Measurements from ENCODE around the gene DIP2B.

DIP2B gene

GRCh38 chr12:50686406-50686805, 181.6 kb downstream of the DIP2B start:
- DNase-seq: no peak

DNA sequence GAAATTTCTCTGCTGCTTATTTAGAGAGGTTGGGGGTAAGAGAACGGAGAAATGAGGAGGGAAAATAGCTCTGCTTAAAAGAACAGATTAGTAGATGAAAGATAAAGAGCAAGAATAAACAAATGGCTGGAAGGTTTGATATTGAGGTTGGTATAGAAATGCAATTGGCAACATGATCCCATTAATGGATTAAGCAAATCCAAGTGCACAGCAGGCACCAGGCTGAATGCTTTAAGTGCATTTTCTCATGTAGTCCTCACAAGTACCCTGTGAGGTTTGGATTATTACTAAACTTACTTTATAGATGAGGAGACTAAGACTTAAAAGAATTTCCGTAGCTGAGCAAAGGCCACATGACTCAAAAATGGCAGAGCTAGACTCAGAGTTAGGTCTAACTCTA, 182.2 kb downstream of the DIP2B start:
- no peak for DNase-seq

GRCh38 chr12:50689437-50689836, 184.7 kb downstream of the DIP2B start:
- no peak for DNase-seq

- no peak for DNase-seq
Observed at GRCh38 chr12:50690925-50691324, 186.1 kb downstream of the DIP2B start.

DNA sequence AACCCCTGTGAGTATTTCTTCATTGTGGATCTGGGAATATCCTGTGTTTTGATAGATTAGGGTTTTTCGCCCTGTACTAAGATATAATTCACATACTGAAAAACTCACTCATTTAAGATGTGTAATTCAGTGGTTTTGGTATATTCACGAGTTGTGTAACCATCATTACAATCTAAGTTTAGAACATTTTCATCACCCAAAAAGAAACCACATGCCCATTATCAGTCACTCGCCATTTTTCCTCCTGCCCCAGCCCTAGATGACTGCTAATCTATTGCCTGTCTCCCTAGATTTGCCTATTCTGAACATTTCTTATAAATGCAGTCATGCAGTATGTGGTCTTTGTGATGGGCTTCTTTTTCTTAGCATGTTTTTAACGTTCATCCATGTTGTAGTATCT, 191.2 kb downstream of the DIP2B start:
- DNase-seq: no peak

DNA sequence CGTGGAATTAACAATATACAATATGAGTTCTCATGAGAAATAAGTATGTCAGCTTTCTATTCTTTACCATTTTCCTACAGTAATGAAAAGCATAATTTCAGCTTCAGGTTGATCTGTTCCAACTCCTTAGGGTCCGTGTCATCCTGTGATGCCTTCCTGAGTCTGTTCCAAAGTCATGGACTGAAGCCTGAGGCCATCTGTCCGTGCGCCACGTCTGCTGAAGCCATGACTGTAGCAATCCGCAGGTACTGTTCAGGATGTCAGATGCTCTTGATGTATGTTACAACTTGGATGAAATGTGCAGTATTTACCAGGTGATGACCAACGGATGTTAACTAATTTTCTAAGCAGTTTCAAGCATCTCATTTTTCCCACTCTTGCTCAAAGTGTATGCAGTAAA, 192.1 kb downstream of the DIP2B start:
- no peak for DNase-seq

- no peak for DNase-seq
Observed at GRCh38 chr12:50699154-50699553, 194.4 kb downstream of the DIP2B start.

GRCh38 chr12:50699940-50700339, 195.2 kb downstream of the DIP2B start:
- DNase-seq: no peak

DNA sequence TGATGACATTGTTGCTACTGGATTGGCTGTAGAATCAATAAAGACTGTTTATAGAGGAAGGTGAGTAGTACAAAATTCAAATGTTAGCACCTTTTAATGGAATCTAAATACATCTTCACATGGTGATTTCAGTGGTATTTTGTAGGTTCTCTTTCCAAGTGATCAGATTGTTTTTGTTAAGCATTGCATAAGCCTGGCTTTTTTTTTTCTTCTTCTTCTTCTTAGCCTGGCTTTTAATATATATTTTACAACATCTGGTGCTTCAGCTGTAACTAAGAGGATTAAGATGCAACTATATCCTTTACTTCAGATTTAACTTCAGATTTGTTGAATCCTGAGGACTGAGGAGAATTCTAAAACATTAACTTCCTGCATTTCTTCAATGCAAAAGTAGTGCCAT, 201.8 kb downstream of the DIP2B start:
- no peak for DNase-seq

DNA sequence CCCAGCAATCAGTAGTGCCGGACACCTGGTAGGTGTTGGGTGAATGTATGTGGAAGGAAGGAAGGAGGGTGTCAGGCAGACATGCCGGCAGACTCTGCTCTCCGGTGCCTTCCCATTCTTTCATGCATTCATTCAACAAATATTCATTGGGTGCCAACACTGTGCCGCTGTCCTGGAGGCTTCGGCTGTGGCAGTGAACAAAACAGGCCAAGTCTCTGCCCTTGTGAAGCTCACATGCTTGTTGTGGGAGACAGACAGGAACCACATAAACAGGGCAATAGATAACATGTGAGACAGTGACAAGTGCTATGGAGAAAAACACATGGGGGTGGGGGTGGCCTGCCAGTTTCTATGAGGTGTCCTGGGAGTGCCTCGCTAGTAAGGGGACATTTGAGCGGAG, 202.6 kb downstream of the DIP2B start:
- no peak for DNase-seq

DNA sequence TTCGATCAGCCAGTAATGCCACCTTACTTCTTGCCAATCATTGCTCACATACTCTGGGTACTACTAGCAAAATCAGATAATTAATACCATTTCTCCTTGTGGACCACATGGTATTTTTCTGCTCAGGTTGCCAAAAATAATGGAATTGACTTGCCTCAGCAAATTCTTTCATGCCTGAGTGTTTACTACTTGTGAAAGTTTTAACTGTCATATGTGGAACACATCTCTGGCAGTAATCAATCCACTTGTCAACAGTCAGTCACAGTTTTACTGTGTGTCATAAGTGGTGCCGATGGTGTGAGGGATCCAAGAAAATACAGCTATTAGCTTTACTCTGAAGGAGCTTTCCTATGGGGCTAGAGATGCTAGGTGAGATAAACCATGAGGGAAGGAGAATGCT, 203.8 kb downstream of the DIP2B start:
- DNase-seq: no peak

- DNase-seq: no peak
Observed at GRCh38 chr12:50711121-50711520, 206.3 kb downstream of the DIP2B start.

- DNase-seq: no peak
Observed at GRCh38 chr12:50715174-50715573, 210.4 kb downstream of the DIP2B start.

DNA sequence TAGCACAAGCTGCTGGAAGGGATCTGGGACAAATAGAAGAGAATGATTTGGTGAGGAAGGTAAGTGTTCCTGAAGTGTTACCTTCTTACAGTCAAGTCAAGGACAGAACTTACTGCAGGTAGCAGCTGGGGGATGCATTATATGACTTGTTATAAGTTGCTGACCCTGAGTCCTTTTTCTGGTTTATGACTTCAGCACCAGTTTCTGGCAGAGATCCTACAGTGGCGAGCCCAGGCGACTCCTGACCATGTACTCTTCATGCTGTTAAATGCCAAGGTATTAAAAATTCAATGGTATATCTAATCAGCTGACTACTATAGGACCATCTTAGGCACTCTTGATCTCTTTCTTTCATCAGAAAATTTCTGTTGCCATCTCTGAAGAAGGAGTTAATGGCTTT, 214.0 kb downstream of the DIP2B start:
- no peak for DNase-seq

- DNase-seq: no peak
Observed at GRCh38 chr12:50720085-50720484, 215.3 kb downstream of the DIP2B start.

DNA sequence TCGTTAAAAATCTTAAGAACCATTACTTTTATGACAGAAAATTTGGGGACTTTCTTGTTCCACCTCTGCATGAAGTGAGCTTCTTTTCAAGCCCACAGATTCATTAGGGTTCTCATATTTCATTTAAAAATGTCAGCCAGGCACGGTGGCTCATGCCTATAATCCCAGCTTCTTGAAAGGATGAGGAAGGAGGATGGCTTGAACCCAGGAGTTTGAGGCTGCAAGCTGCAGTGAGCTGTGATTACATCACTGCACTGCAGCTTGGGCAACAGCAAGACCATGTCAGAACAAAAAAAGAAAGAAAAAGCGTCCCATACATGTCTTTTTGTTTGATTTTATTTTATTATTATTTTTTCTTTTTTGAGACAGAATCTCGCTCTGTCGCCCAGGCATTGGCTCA, 215.7 kb downstream of the DIP2B start:
- no peak for DNase-seq

- no peak for DNase-seq
Observed at GRCh38 chr12:50723865-50724264, 219.1 kb downstream of the DIP2B start.

DNA sequence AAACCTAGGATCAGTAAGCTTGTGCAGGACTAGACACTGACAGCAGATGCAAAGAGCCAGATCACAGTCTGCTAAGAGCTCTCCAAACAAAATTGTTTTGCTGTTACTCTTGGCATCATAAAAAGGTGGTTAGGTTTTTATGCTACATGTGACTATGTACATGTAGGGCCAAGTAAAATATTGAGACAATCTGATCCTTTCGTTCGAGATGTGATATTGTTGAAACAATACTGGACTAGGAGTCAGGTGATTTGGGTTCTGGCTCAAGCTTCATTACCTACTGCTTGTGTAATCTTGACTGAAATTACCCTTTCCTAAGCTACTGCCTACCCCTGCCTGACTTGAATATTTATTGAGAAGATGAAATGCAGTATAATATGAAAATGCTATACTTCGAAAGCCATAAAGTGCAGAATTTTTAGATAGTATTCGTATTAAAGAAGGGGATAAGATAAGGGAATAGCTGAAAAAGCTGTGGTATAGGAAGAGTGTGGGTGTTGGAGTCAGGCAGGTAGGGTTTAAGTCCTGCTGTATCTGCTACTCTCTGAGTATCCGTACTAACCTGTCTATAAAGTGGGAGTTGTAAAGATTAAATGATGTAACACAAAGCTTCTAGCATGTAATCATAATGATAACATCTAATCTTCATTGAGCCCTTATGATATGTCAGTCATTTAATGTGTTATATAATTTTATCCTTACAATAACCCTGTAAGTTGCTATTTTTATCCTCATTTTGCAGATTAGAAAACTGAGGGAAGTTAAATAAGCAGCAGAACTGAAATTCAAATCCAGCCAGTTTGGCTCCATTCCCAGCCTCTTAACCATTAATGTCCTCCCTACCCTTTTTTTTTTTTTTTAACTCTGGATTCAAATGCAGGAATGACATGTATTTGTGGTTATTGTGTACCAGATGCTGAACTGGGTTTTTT, 220.5 kb downstream of the DIP2B start:
- no peak for DNase-seq

GRCh38 chr12:50727466-50727865, 222.7 kb downstream of the DIP2B start:
- DNase-seq: no peak

GRCh38 chr12:50728417-50728816, 223.6 kb downstream of the DIP2B start:
- no peak for DNase-seq

GRCh38 chr12:50728841-50729240, 224.1 kb downstream of the DIP2B start:
- no peak for DNase-seq

GRCh38 chr12:50732591-50732990, 227.8 kb downstream of the DIP2B start:
- DNase-seq: no peak

DNA sequence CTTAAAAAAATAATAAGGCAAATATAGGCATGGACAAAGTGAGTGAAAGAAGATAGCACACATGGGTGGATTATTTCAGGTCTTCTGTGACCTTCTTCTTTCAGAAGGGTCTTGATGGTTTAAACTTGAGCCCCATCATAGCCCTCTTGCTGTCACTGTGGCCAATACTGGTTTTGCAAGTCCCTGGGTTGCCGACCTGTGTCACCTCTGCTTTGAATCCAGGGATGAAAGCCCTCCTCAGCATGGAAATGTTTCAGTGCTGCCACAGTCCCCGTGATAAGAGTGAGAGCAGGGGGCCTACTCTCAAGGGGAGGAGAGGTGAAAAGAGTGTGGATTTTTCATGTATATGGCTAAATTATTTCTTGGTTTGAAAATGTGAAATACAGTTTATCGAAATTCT, 228.9 kb downstream of the DIP2B start:
- DNase-seq: no peak

- peak; percentile 25 for DNase-seq
Observed at GRCh38 chr12:50734409-50735263, 229.9 kb downstream of the DIP2B start.
